ENCODE data around the gene TGM1. TPM values are rescaled to one million over a fixed set of nuclear protein-coding genes. Genes with fewer than 3 reads are reported as not detected.
A peak's percentile ranks its signal among the peaks of the same experiment; 100 is the strongest.
"Not testable (repeated sequence)": the region's sequence is repeated elsewhere in the genome, so short reads cannot be mapped to it uniquely, and the experiment has no call there.

TGM1 gene
- total and polyA plus RNA-seq, 2 donors = 0.65 to 1.2 TPM

DNA sequence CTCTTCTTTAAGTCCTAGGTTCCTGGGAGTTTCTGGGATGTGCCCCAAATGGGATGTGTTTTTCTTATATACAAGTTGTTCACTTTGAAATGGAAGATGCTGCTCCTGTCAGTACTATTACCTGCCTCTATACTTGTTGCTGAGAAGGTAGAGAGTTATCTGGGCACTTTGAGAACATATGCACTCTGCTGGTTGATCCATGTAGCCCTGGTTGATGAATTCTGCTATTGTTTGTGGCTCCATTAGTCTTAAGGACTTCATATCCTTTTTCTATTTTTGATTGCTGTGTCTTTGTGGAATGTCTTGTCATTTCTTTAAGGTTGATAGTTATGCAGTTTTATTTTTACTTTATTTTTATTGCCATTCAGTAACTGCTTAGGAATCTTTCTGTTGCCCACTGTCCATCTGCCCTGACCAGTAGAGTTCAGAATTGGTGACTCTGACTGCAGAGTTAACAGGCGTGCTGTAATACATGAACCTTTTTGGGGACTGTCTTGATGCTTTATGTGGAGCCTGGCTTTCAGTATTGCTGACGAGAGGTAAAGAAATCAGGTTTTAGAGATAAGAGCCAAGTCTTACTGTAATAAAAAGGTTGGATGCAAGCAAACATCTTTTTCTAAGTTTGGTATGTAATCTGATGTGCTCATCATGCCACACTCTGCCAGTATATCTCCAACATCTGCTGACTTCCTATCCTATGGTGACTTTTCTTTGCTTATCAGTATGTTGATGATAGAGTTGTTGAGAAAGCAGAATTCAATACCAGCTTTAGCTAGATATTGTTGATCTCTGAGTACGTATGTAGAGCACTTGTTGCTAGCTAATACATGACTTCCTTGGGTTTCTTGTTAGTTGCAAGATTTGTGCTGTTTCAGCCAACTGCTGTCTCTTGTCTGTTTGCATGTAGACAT lies 28.6 kb downstream of the TGM1 start:
- no peak for DNase-seq (ENCODE audit: extremely low spot score)
- Histone ChIP-seq H3K4me3 (ENCODE audit: low read depth, low read length) (no peak overlapping the region), H3K4me1 (ENCODE audit: insufficient read depth) (no peaks in the 10 kb centered on the region), H3K36me3 (ENCODE audit: insufficient read depth) (peaks cover 3% of the 10 kb centered on the region), H3K27ac (ENCODE audit: low read depth) (no peak overlapping the region)
- 77% methylated on average over 3 of the region's 3 CpGs for WGBS

DNA sequence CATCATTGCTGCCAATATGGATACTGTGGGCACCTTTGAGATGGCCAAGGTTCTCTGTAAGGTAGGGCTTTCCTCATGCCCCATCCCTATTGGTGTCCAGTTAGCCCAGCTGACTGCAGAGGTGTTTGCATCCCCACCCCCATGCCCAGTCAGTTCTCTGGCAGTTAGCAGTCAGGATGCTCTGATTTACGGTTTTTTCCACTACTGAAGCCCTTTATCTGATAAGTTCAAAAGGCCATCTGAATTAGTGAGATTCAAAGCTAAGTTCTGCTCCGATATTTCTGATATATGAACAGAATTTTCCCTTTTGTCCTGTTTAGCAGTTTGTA lies 29.5 kb downstream of the TGM1 start:
- H3K4me3 ChIP-seq (ENCODE audit: low read depth, low read length) = peak overlapping the region; percentile 92
- peaks cover under 1% of the 10 kb centered on the region for H3K36me3 ChIP-seq (ENCODE audit: insufficient read depth)
- no peak overlapping the region for H3K27ac ChIP-seq (ENCODE audit: low read depth)
- WGBS = 59% methylated on average over 2 of the region's 2 CpGs
- no peaks in the 10 kb centered on the region for H3K4me1 ChIP-seq (ENCODE audit: insufficient read depth)
- no peak for DNase-seq (ENCODE audit: extremely low spot score)

DNA sequence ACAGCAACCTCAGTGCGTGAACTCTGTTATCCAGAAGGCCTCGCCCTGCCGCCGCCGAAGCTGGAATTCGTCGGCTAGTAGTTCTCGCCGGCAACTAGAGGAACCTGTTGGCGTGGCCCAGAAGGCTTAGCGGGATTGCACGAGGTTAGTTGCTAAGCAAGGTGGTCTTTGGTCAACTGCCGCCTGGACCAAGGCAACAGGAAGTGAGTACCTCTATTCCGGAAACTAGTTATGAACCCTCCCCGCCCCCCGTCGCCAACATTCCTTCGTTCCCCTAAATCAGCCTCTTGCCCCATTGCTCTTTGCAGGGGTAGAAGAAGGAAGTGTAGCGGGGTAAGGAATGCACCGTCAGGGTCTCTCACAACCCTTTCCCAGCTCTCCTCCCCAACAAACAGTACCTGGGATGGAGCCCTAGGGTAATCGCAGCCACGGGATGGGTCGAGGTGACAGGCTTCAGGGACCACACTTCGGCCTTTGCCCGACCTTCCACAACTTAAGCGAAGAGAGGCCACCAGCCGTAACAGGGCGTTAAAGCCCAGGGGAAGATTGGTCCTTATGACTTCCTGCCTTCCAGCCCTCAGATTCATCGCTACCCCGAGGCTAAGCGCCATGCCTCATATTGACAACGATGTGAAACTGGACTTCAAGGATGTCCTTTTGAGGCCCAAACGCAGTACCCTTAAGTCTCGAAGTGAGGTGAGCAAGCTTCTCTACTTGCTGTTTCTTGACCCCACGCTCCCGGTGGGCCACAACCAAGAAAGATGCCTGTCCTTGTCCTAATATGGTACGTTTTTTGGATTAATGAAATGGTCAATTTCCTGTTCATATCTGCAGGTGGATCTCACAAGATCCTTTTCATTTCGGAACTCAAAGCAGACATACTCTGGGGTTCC lies 30.1 kb downstream of the TGM1 start, which contains the start of gene GMPR2:
Gene GMPR2, plus strand, starts transcription at position 285 of the 893 bp plus-strand sequence. Its CDS starts 325 bp downstream, at position 610.
- Histone ChIP-seq H3K4me3 (ENCODE audit: low read depth, low read length) (peak within 1 kb of the TSS; percentile 92), H3K27ac (ENCODE audit: low read depth) (peak within 1 kb of the TSS; percentile 77), H3K36me3 (ENCODE audit: insufficient read depth) (no peaks in the 10 kb centered on the region), H3K4me1 (ENCODE audit: insufficient read depth) (no peaks in the 10 kb centered on the region)
- 3% methylated on average over 38 of the region's 38 CpGs for WGBS
- no peak for DNase-seq (ENCODE audit: extremely low spot score)

DNA sequence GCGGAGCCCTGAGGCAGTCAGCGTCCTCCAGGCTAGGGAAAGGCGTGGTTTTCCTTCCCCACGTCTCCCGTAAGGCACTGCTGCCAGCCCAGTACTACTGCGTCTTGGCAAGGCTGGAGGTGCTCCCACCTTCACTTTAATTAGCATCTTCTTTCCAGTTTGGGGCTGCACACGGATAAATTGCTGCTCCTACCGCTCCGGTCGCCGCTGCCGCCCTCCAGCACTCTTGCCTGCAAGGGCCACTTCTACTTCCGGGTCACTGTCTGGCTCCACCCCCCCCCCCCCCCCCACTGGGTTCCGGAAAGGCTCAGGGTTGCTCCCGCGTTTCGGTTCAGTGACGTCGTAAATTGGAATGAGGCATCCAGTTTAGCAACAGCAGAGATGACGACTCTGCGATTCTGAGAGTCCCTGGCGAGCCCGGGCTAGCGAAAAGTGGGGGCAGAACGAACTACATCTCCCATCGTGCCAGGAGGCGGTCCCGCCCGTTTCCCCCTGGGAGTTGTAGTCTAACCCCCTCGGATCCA lies 30.8 kb downstream of the TGM1 start, which contains the start of gene NEDD8:
Gene NEDD8, minus strand, starts transcription at position 247 of the 524 bp plus-strand sequence. Its CDS starts 100 bp downstream, at position 147.
- Histone ChIP-seq H3K36me3 (ENCODE audit: insufficient read depth) (no peaks in the 10 kb centered on the region), H3K4me1 (ENCODE audit: insufficient read depth) (no peaks in the 10 kb centered on the region), H3K4me3 (ENCODE audit: low read depth, low read length) (peak within 1 kb of the TSS; percentile 92), H3K27ac (ENCODE audit: low read depth) (peak within 1 kb of the TSS; percentile 77)
- peak; percentile 83 for DNase-seq (ENCODE audit: extremely low spot score)
- under 1% methylated on average over 30 of the region's 30 CpGs for WGBS

DNA sequence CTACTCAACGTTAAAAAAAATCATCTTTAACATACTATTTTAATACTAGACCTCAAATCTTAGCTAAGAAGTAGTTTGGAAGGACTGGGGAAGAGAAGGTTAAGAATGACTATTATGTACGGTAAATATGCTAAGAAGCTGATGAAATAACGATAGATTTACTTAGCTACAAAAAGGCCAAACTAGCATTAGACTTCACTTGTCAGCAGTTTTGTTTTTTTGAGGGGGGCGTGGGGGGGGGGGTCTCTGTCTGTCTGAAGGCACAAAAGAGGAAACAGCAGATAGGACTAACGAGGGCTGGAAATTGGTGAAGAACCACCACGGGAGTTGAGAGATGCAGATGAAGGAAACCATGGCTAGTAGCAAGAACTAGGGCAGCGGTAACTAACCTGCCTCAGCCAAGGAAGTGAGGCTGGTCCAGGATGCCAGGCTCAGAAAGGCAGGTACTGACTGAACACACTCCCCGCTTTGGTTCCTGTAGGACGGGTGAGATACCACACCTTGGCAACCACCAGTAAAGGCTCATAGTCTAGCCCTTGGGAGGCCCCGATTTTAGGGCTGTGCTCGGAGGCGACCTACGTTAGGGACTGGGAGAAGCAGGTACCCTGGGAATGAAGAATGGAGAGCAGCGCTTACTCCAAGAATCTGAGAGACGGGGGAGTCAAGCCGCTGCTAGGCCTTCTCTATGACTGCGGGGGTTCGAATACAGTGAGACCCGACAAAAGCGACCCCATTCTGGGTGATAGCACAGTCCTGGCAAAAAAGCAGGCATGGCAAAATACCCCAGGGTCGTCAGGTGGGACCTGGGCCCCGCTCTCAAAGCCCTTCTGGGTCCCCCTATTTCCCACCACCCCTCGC lies 31.5 kb downstream of the TGM1 start:
- 11% methylated on average over 23 of the region's 23 CpGs for WGBS
- Histone ChIP-seq H3K36me3 (ENCODE audit: insufficient read depth) (no peaks in the 10 kb centered on the region), H3K4me1 (ENCODE audit: insufficient read depth) (no peaks in the 10 kb centered on the region), H3K27ac (ENCODE audit: low read depth) (peak overlapping the region; percentile 53), H3K4me3 (ENCODE audit: low read depth, low read length) (peak overlapping the region; percentile 92)
- DNase-seq (ENCODE audit: extremely low spot score) = no peak

DNA sequence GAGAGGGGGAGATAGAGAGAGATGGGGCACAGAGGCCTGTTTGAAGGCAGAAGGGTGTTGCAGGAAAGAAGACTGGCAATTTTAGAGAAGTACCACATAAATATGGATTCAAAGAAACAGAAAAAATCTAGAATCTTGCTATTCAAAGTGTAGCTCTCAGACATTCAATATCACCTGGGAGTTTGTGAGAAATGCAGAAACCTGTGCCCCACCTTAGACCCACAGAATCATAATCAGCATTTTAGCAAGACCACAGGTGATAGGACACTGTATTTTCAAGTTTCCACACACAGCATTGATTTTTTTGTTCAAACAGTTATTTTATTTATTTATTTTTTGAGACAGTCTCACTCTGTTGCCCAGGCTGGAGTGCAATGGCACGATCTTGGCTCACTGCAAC lies 34.1 kb downstream of the TGM1 start:
- no peaks in the 10 kb centered on the region for H3K4me1 ChIP-seq (ENCODE audit: insufficient read depth)
- no peak for DNase-seq (ENCODE audit: extremely low spot score)
- H3K27ac ChIP-seq (ENCODE audit: low read depth) = no peak overlapping the region
- no peak overlapping the region for H3K4me3 ChIP-seq (ENCODE audit: low read depth, low read length)
- H3K36me3 ChIP-seq (ENCODE audit: insufficient read depth) = no peaks in the 10 kb centered on the region
- WGBS = 78% methylated on average over 1 of the region's 1 CpG

DNA sequence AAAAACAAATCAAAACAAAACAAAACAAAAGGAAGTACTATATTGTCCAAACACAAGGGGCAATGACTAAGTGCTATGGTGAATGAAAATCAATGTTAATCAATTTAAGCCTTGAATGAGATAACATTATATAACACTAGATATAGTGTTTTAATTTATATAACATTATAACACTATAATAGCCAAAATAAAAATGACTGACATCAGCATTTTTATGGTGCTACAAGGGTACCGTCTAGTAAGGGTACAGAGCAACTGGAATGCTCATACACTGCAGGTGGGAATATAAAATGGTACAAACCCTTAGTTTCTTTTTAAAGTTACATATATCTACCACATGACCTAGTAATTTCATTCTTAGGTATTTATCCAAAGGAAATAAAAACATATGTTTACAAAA lies 36.5 kb downstream of the TGM1 start:
- no peak for DNase-seq (ENCODE audit: extremely low spot score)
- Histone ChIP-seq H3K27ac (ENCODE audit: low read depth) (no peak overlapping the region), H3K4me3 (ENCODE audit: low read depth, low read length) (no peak overlapping the region), H3K4me1 (ENCODE audit: insufficient read depth) (no peaks in the 10 kb centered on the region), H3K36me3 (ENCODE audit: insufficient read depth) (no peaks in the 10 kb centered on the region)
- 74% methylated on average over 1 of the region's 1 CpG for whole genome bisulfite sequencing

DNA sequence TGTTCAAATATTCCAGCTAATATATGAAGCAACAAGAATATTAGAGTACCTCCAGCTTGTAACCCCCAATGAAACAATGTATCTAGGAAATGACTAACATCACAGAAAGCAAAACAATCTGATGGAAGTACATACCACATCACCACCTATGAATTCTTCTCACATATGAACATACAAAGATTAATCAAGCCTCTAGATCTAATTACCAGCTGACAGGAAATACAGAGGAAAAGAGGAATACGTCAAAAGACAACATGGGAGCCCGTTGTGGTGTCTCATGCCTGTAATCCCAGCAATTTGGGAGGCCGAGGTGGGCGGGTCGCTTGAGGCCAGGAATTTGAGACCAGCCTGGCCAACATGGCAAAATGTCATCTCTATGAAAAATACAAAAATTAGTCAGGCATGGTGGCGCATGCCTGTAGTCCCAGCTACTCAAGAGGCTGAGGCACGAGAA lies 38.3 kb downstream of the TGM1 start:
- WGBS = 90% methylated on average over 7 of the region's 7 CpGs
- H3K27ac ChIP-seq (ENCODE audit: low read depth) = no peak overlapping the region
- DNase-seq (ENCODE audit: extremely low spot score) = no peak
- H3K4me1 ChIP-seq (ENCODE audit: insufficient read depth) = no peaks in the 10 kb centered on the region
- no peaks in the 10 kb centered on the region for H3K36me3 ChIP-seq (ENCODE audit: insufficient read depth)
- H3K4me3 ChIP-seq (ENCODE audit: low read depth, low read length) = no peak overlapping the region

DNA sequence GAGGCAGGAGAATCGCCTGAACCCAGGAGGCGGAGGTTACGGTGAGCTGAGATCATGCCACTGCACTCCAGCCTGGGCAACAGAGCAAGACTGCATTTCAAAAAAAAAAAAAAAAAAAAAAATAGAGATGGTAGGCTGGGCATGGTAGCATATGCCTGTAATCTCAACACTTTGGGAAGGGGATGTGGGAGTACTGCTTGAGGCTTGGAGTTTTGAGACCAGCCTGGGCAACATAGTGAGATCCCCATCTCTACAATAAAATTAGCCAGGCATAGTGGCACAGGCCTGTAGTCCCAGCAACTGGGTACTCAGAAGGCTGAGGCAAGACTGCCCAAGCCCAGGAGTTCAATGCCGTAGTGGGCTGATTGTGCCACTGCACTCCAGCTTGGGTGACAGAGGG lies 40.0 kb downstream of the TGM1 start:
- not testable (repeated sequence) for H3K4me1 ChIP-seq (ENCODE audit: insufficient read depth); DNase-seq (ENCODE audit: extremely low spot score); H3K4me3 ChIP-seq (ENCODE audit: low read depth, low read length); H3K27ac ChIP-seq (ENCODE audit: low read depth); H3K36me3 ChIP-seq (ENCODE audit: insufficient read depth)
- 95% methylated on average over 4 of the region's 4 CpGs for WGBS

DNA sequence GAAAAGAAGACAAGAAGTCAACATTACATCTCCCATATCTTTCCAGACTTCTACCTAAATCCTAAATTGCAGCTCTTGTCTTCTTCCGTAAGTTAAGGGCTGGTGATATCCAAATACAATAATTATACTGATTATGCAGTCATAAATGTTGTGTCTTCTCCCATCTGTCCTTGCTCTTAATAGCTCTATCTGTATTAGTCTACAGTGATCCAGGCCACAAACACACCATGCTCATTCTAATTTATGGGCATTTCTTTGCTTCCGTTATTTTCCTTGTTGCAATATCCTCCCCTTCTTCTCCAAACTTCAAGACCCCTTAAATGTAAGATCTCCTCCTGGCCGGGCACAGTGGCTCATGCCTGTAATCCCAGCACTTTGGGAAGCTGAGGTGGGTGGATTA lies 43.5 kb downstream of the TGM1 start:
- no peak for DNase-seq (ENCODE audit: extremely low spot score)
- Histone ChIP-seq H3K27ac (ENCODE audit: low read depth) (no peak overlapping the region), H3K36me3 (ENCODE audit: insufficient read depth) (no peaks in the 10 kb centered on the region), H3K4me1 (ENCODE audit: insufficient read depth) (no peaks in the 10 kb centered on the region), H3K4me3 (ENCODE audit: low read depth, low read length) (no peak overlapping the region)
- 58% methylated on average over 3 of the region's 3 CpGs for WGBS

DNA sequence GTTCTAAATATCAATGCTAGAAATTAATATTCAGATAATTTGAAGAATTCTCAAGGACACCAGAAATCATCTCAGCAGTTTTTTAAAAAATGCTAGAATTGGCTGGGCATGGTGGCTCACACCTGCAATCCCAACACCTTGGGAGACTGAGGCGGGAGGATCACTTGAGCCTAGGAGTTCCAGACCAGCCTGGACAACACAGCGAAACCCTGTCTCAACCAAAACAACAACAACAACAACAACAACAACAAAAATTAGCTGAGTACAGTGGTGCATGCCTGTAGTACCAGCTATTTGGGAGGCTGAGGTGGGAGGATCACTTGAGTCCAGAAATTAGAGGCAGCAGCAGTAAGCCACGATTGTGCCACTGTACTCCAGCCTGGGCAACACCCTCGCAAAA lies 43.9 kb downstream of the TGM1 start:
- no peak for DNase-seq (ENCODE audit: extremely low spot score)
- Histone ChIP-seq H3K36me3 (ENCODE audit: insufficient read depth) (no peaks in the 10 kb centered on the region), H3K27ac (ENCODE audit: low read depth) (no peak overlapping the region), H3K4me3 (ENCODE audit: low read depth, low read length) (no peak overlapping the region), H3K4me1 (ENCODE audit: insufficient read depth) (no peaks in the 10 kb centered on the region)
- WGBS = 92% methylated on average over 4 of the region's 4 CpGs

DNA sequence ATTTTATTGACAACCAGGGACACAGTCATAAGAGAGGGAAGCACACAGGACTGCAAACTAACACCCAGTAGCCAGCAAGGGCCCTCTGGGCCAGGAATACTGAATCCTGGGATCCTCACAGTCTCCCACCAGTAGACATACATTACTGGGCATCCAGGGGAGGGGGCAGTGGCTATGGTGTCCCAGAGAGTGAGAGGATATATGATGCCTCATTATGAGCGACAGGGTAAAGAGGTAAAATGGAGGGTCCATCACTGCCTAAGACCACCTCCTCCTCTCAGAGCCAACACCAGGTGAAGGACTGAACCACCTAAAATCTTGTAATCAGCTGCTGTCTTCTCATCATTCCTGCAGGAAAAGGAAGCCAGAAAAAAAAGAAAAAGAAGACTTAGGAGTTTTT lies 46.1 kb downstream of the TGM1 start:
- H3K36me3 ChIP-seq (ENCODE audit: insufficient read depth); H3K4me1 ChIP-seq (ENCODE audit: insufficient read depth); DNase-seq (ENCODE audit: extremely low spot score); H3K27ac ChIP-seq (ENCODE audit: low read depth); H3K4me3 ChIP-seq (ENCODE audit: low read depth, low read length): not testable (repeated sequence)
- 98% methylated on average over 1 of the region's 1 CpG for WGBS

DNA sequence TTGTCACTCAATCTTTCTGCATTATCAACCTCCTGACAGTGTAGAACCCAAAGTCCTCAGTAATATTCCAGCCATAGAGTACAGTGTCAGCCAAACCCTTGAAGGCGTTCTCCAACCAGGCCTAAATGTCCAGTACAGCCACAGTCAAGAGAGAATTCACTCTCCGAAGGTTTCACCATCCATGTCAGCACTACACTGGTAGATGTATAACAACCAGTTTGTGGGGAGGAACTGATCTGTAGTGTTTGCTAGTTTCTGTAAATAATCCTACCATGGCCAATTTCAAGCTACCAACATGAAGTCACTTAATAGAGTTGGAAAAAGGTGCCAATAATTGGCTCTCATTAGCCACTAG lies 46.7 kb downstream of the TGM1 start:
- Histone ChIP-seq H3K27ac (ENCODE audit: low read depth) (no peak overlapping the region), H3K4me1 (ENCODE audit: insufficient read depth) (no peaks in the 10 kb centered on the region), H3K4me3 (ENCODE audit: low read depth, low read length) (no peak overlapping the region), H3K36me3 (ENCODE audit: insufficient read depth) (no peaks in the 10 kb centered on the region)
- no peak for DNase-seq (ENCODE audit: extremely low spot score)
- 90% methylated on average over 2 of the region's 2 CpGs for WGBS

Measured in urinary bladder (tissue), 4 donors.